Dendritic cell treated with granulocyte-macrophage colony-stimulating factor and Interleukin-4, amounts not matched to agents 40 ng/mL and 50 ng/mL, for 4 days (primary cell): Measurements from ENCODE around the gene ZC3H4.

Experiments
- H3K27ac Mint-ChIP-seq: one replicate; pipeline ENCODE4 v1.8.0; 2022; ENCODE audit warnings: mild to moderate bottlenecking, mixed read lengths
- H3K27me3 Mint-ChIP-seq: one replicate; pipeline ENCODE4 v1.8.0; 2022; ENCODE audit warnings: mild to moderate bottlenecking, mixed read lengths
- H3K36me3 Mint-ChIP-seq: one replicate; pipeline ENCODE4 v1.8.0; 2022; ENCODE audit warnings: low read depth, mixed read lengths
- H3K4me1 Mint-ChIP-seq: one replicate; pipeline ENCODE4 v1.8.0; 2022; ENCODE audit warnings: low read depth, mixed read lengths
- H3K4me3 Mint-ChIP-seq: one replicate; pipeline ENCODE4 v1.8.0; 2022; ENCODE audit warnings: mild to moderate bottlenecking, moderate library complexity, mixed read lengths
- H3K9me3 Mint-ChIP-seq: one replicate; pipeline ENCODE4 v1.8.0; 2022; ENCODE audit warnings: mixed read lengths
- intact Hi-C: fragments of 100-400 bp; cut with micrococcal nuclease; formaldehyde crosslinking; loops from one replicate; pipeline ENCODE4 v1.15.0; 2022

Gene ZC3H4

DNA sequence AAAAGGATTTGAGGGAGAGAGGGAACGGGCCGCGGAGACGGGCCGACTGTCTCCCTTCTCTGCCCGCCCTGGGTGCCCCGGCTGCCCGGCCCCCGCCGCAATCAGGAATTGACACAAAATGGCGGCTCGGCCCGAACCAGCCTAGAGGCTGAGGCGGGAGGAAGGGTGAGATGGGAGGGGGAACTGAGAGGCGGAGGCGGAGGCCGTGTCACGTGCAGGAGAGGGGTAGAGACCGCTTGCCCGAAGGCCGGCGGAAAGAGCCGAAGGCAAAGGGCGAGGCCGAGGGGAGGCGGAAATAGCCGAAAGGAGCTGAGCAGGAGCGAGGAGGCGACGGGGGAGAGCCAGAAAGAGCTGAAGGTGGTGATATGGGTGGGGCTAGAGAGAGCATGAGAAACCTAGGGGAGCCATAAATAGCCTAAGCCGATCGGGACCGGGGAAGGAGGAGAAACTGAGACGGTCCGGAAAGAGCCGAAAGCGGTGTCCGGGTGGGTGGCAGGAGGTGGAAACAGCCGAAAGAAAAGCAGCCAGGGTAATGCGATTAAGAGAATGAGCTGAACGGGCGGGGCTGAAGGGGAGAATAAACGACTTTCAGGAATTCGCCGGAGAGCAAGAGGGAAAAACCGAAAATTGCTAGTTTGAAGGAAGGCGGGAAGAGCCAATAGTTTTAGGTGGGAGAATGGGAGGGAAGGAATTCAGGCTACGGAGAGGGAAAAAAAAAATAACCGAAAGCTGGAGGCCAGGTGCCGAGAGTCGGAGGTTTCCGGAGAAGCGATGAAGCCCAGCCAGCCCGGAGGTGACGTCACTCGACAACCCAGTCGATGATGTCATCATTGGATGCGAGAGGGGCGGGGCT is at the start of gene ZC3H4:
Gene ZC3H4 (minus strand): TSS at position 780 of the 853 bp plus-strand sequence. CDS start 1,192 bp downstream, outside the sequence.
- H3K27ac Mint-ChIP-seq: peak within 1 kb of the TSS; percentile 100
- peaks cover 41% of the 10 kb centered on the region for H3K36me3 Mint-ChIP-seq
- H3K27me3 Mint-ChIP-seq: peaks cover 11% of the 10 kb centered on the region
- no peaks in the 10 kb centered on the region for H3K9me3 Mint-ChIP-seq
- intact Hi-C loops: loop anchor here (2.0 to 5.0 kb wide), 2 partner anchors 14 to 256 kb away; no protein-coding TSS in a partner anchor
- peaks cover 37% of the 10 kb centered on the region for H3K4me1 Mint-ChIP-seq
- H3K4me3 Mint-ChIP-seq: peak within 1 kb of the TSS; percentile 99

DNA sequence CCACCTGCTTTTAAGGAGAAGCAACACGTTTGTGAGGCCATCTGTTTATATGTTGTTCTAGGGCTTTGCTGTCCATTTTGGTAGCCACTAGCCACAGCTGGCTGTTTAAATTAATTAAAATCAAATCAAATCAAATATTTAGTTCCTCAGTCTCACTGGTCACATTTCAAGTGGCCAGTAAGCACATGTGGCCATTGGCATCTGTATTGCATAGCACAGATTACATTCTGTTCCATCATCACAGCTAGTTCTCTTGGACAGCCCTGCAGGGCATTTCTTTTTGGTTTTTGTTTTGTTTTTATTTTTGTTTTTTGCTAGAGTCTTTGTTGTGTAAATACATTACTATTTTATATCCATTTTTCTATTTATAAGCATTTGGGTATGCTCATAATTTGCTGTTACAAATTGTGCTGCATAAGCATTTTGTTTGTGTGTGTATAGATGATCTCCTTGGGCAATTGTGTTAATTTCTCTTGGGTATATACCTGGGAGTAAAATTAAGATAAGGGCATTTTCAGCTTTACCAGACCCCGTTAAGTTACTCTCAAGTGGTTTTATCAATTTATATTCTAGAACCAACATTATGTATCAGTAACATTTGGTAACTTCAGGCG is 48.4 kb upstream of the ZC3H4 start:
- H3K36me3 Mint-ChIP-seq: peaks cover 73% of the 10 kb centered on the region
- no peaks in the 10 kb centered on the region for H3K27me3 Mint-ChIP-seq
- no peaks in the 10 kb centered on the region for H3K9me3 Mint-ChIP-seq
- intact Hi-C loops: no loop called here
- H3K27ac Mint-ChIP-seq: no peak overlapping the region
- H3K4me3 Mint-ChIP-seq: no peak overlapping the region
- peaks cover 18% of the 10 kb centered on the region for H3K4me1 Mint-ChIP-seq

DNA sequence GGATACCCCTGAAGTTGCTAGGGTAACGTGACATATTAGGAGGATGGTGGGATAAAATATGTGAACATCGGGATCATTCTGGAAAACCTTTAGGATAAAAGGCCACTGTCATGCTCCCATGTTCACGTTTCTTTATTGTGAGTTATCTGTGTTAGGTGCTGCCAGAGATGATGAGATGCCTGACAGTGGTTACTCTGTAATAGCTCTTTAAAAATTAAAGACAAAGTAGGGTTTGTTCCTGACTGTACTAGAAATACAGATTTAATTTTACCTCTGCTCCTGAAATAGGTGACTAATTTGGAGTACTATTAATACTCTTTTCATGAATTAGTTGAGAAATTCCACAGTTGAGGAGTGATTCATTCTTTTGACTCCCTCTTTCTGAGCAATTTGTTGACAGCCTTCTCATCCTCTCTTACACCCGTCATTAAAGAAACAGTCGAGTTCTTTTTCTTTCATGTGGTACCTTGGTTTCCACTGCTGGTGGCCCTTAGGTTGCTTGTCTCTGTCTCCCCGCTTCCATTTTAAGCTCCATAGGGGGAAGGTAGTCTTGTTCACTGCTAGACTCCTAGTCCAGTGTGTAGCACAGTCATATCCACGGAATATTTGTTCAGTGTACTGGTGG is 45.4 kb upstream of the ZC3H4 start:
- H3K4me3 Mint-ChIP-seq: no peak overlapping the region

DNA sequence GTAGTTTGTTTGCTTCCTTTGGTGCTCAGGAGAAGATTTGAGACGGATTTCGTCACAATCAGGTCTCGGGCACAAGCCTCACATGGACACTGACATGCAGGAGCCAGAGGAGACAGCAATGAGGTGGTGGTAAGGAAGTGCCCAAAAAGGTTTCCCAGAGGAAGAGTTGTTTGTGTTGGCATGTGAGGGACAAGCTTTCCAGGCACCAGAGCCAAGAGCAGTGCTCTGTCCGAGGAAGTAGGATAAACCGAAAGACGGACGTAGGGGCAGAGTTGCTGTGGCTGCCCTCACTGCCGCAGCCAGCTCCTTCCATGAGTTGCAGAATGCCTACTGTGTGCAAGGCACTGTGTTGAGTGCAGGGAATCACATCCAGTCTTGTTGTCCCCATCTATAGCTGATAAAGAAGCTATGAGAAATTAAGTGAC is 44.8 kb upstream of the ZC3H4 start:
- intact Hi-C loops: no loop called here
- no peaks in the 10 kb centered on the region for H3K9me3 Mint-ChIP-seq
- H3K27ac Mint-ChIP-seq: peak overlapping the region; percentile 73
- H3K4me3 Mint-ChIP-seq: peak overlapping the region; percentile 32
- H3K36me3 Mint-ChIP-seq: peaks cover 69% of the 10 kb centered on the region
- no peaks in the 10 kb centered on the region for H3K27me3 Mint-ChIP-seq
- peaks cover 25% of the 10 kb centered on the region for H3K4me1 Mint-ChIP-seq

More for the DNA sequence above, 45.4 kb upstream of the ZC3H4 start:
- peaks cover 63% of the 10 kb centered on the region for H3K36me3 Mint-ChIP-seq
- H3K27me3 Mint-ChIP-seq: no peaks in the 10 kb centered on the region
- no peaks in the 10 kb centered on the region for H3K9me3 Mint-ChIP-seq
- intact Hi-C loops: no loop called here
- peak overlapping the region; percentile 11 for H3K27ac Mint-ChIP-seq
- peaks cover 25% of the 10 kb centered on the region for H3K4me1 Mint-ChIP-seq

DNA sequence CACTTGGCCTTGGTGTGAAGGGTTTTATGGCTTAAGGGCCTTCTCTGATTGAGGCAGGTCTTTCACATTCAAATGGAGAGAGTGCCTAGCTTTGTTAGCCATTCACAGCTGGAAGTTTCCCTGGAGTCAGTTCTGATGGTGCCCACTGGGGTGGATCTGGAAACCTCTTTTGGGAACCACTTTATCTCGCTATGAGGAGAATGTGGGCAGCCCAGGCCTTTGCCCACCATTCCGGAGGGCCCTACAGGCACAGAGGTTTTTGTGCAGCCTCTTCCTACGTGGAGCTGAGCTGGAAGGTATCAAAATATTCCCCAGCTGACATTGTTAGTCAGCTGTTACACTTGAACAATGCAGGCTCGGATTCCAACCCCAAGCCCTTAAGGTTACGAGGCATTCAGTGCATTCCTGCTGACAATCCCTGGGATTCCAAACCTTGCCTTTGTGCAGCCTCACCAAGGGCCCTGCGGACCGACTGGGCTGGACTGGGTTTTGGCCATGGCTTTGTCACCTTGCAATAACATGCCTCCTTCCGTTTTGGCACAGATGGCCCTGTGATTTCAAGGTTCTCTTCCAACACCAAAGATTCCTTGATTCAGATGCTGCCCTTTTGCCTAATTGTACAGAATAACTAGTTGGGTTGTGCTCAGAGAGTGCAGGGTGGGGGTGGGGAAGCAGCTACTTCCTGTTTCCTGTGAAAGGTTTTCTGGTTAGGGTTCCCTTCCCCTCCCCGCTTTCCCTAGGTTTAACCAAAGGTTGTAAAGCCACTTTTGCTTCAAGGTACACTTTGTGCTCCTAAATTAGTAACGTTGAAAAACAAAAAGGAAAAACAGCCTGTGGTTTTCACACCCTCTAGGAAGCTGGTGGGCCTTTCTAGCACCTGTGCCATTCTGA is 44.1 kb upstream of the ZC3H4 start:
- H3K27me3 Mint-ChIP-seq: no peaks in the 10 kb centered on the region
- H3K4me1 Mint-ChIP-seq: peaks cover 25% of the 10 kb centered on the region
- H3K36me3 Mint-ChIP-seq: peaks cover 76% of the 10 kb centered on the region
- intact Hi-C loops: no loop called here
- peak overlapping the region; percentile 73 for H3K27ac Mint-ChIP-seq
- peak overlapping the region; percentile 50 for H3K4me3 Mint-ChIP-seq
- H3K9me3 Mint-ChIP-seq: no peaks in the 10 kb centered on the region

DNA sequence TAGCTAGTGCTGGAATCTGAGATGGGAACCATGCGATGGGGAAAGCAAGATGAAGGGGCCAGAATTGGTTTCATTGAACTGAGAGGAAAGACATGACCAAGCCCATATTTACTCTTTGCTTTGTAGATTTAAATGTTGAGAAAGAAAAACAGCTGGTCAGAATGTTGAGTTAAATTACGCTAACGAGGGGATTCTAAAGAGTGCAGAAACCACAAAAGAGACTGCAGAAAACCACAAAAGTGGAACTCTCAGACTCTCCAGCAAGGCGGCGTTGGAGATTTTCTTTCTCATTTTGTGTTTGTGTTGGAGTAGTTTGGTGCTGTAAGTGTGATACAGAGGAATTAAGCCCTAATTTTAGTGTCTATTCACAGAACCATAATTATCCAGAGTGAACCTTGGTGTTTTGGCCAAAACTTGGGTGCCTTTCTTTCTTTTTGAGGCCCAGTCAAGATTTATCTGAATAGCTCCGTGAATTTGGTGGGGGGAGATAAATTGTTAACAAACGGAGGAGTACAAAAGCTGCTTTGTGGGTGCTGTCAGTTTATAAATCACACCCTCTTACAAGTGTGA is 43.4 kb upstream of the ZC3H4 start:
- H3K36me3 Mint-ChIP-seq: peaks cover 76% of the 10 kb centered on the region
- H3K4me1 Mint-ChIP-seq: peaks cover 25% of the 10 kb centered on the region
- H3K4me3 Mint-ChIP-seq: peak overlapping the region; percentile 50
- H3K27me3 Mint-ChIP-seq: no peaks in the 10 kb centered on the region
- H3K9me3 Mint-ChIP-seq: no peaks in the 10 kb centered on the region
- H3K27ac Mint-ChIP-seq: peak overlapping the region; percentile 61
- intact Hi-C loops: no loop called here

DNA sequence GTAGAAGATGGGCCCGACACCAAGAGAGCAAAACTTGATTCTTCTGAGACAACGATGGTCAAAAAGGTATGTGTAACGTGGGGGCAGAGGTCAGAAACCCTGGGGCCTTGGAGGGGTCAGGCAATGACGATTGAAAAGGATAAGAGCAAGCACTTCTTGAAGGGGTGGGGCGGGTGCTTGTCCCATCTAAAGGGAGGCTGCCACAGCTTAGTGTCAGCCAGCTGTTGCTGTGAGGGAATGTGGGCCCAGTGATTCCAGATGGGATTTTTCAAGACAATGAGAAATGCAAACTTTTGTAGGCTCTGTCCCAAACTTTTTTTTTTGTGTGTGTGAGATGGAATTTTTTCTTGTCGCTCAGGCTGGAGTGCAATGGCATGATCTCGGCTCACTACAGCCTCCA is 41.6 kb upstream of the ZC3H4 start:
- intact Hi-C loops: no loop called here
- no peaks in the 10 kb centered on the region for H3K27me3 Mint-ChIP-seq
- H3K4me1 Mint-ChIP-seq: peaks cover 25% of the 10 kb centered on the region
- peaks cover 76% of the 10 kb centered on the region for H3K36me3 Mint-ChIP-seq
- no peak overlapping the region for H3K4me3 Mint-ChIP-seq
- no peak overlapping the region for H3K27ac Mint-ChIP-seq
- no peaks in the 10 kb centered on the region for H3K9me3 Mint-ChIP-seq

DNA sequence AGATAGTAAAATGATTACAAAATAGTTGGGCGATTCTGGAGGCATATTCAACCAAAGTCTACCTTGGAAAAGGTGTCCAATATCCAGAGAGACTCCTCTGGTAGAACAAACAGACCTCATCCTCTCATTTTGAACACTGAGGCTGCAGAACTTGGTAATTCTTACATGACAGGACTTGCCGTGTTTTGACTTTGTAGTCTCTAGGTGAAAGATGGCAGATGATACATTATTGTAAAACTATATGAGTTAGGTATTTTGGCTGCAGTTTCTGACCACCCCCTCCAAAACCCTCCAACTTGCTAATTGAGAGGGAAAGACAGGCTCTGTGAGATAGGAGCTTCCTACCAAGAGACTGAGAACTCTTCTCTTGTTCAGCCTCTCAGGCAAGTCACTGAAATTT is 39.7 kb upstream of the ZC3H4 start:
- Mint-ChIP-seq H3K27me3 (no peaks in the 10 kb centered on the region), H3K36me3 (peaks cover 79% of the 10 kb centered on the region), H3K27ac (no peak overlapping the region), H3K4me1 (peaks cover 20% of the 10 kb centered on the region), H3K9me3 (no peaks in the 10 kb centered on the region), H3K4me3 (no peak overlapping the region)
- intact Hi-C loops: no loop called here

DNA sequence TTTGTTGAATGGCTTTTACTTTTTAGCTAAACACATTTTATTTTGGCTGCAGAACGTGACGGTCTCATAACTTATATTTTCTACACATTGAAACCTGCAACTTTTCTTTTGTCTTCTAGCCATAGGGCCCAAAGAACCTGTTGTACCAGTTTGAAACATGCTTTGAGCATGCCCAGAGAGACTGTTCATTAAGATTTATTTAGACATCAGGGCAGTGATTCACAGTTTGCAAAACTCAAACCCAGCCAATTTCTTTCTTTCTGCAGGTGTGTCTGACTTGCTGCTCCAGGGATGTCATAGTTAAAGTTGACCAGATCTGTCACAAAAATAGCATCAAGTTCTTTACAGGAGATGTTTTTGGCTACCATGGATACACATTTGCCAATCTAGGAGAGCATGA is 39.1 kb upstream of the ZC3H4 start:
- no peak overlapping the region for H3K4me3 Mint-ChIP-seq
- no peaks in the 10 kb centered on the region for H3K9me3 Mint-ChIP-seq
- H3K36me3 Mint-ChIP-seq: peaks cover 80% of the 10 kb centered on the region
- H3K27me3 Mint-ChIP-seq: no peaks in the 10 kb centered on the region
- intact Hi-C loops: no loop called here
- no peak overlapping the region for H3K27ac Mint-ChIP-seq
- peaks cover 13% of the 10 kb centered on the region for H3K4me1 Mint-ChIP-seq

DNA sequence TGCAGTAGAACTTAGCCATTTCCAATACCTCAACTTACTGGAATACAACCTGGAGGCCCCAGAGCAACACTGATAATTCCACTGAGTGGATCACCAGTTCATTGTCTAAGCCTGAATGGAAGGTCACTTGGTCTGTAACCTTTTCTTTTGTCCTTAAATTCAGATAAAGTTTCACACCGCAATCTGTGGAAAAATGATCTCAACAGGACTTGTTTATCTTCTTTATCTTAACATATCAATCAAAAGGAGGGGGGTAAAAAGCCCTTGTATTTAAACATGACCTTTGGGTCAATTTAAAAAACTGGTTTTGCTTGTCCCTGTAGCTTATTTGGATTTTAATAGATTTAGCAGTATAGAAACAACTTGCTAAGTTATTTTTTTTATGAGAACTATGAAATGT is 38.6 kb upstream of the ZC3H4 start:
- intact Hi-C loops: no loop called here
- H3K27ac Mint-ChIP-seq: no peak overlapping the region
- no peak overlapping the region for H3K4me3 Mint-ChIP-seq

DNA sequence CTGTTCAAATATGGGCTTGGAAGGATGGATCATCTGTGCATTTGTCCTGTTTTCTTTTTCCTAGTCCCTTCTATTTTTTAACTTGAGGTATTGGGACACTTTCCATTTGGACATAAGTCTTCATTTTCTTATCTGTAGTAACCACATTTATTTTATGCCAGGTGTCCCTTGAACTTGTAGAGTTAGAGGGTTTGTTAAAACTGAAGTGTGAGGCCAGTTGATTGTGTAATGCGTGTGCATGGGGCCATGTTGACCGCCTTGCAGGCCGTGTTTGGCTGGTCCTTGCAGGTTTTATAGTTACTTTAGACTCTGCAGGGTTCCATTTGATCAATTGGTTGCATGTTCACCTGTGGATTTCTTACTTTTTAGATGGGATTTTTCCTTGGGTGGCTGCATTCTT is 38.1 kb upstream of the ZC3H4 start:
- Mint-ChIP-seq H3K4me3 (no peak overlapping the region), H3K27ac (no peak overlapping the region), H3K27me3 (no peaks in the 10 kb centered on the region), H3K9me3 (no peaks in the 10 kb centered on the region), H3K36me3 (peaks cover 88% of the 10 kb centered on the region), H3K4me1 (peaks cover 3% of the 10 kb centered on the region)
- intact Hi-C loops: no loop called here

More for the DNA sequence above, 38.6 kb upstream of the ZC3H4 start:
- H3K27me3 Mint-ChIP-seq: no peaks in the 10 kb centered on the region
- peaks cover 82% of the 10 kb centered on the region for H3K36me3 Mint-ChIP-seq
- H3K4me1 Mint-ChIP-seq: peaks cover 9% of the 10 kb centered on the region
- no peaks in the 10 kb centered on the region for H3K9me3 Mint-ChIP-seq

DNA sequence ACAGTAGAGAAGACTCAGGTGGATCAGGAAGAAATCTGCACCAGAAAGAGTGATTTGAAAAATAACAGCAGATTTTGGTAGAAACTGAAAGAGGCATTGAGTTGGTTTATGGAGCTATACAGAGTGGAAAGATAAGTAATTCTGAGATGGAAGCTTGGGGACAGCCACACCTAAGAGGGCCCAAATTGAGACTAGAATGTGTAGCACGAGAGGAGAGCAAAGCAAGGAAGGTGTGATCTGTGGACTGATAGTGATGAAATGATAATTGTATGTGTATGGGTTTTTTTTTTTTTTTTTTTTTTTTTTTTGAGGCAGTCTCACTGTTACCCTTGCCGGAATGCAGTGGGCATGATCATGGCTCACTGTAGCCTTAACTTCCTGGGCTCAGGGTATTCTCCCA is 33.3 kb upstream of the ZC3H4 start:
- Mint-ChIP-seq H3K27me3 (no peaks in the 10 kb centered on the region), H3K4me3 (no peak overlapping the region), H3K36me3 (peaks cover 93% of the 10 kb centered on the region), H3K4me1 (no peaks in the 10 kb centered on the region), H3K9me3 (no peaks in the 10 kb centered on the region), H3K27ac (no peak overlapping the region)
- intact Hi-C loops: no loop called here
